ENCODE data around the gene MS4A8.
A peak's percentile ranks its signal among the peaks of the same experiment; 100 is the strongest.
"Not testable (repeated sequence)": the region's sequence is repeated elsewhere in the genome, so short reads cannot be mapped to it uniquely, and the experiment has no call there.

MS4A8 gene
- 0 to 1.4 (median 0) reads per million in 17 experiments for total RNA-seq

- no peak for DNase-seq
These were observed at the start of gene MS4A8 for GRCh38 chr11:60699284-60699691. MS4A8 (plus strand) TSS chr11:60699612; CDS start chr11:60700861, 1,249 bp downstream.

- DNase-seq, result no peak
These were observed 41.5 kb upstream of the MS4A8 start for GRCh38 chr11:60657888-60658287.

- no peak for DNase-seq
These were observed 41.0 kb upstream of the MS4A8 start for GRCh38 chr11:60658409-60658808.

- no peak for DNase-seq
These were observed 27.2 kb upstream of the MS4A8 start for GRCh38 chr11:60672255-60672654.

GRCh38 chr11:60678231-60678630, 21.2 kb upstream of the MS4A8 start:
- not testable (repeated sequence) for DNase-seq

GRCh38 chr11:60679879-60680278, 19.5 kb upstream of the MS4A8 start:
- no peak for DNase-seq

- DNase-seq, result no peak
These were observed 18.8 kb upstream of the MS4A8 start for GRCh38 chr11:60680455-60681119.

GRCh38 chr11:60684541-60684848, 14.9 kb upstream of the MS4A8 start:
- not testable (repeated sequence) for DNase-seq

- DNase-seq, result no peak
These were observed 7.8 kb upstream of the MS4A8 start for GRCh38 chr11:60691661-60692060.

GRCh38 chr11:60699936-60700335, 524 bp downstream of the MS4A8 start:
- DNase-seq, result no peak

GRCh38 chr11:60700689-60701468, 1.5 kb downstream of the MS4A8 start:
- DNase-seq, result peak in 2 of 4 experiments; percentile 3 to 7

GRCh38 chr11:60701469-60701818, 2.0 kb downstream of the MS4A8 start:
- no peak for DNase-seq

- no peak for DNase-seq
These were observed 4.0 kb downstream of the MS4A8 start for GRCh38 chr11:60703374-60703773.

- DNase-seq, result no peak
These were observed 6.5 kb downstream of the MS4A8 start for GRCh38 chr11:60705895-60706294.

GRCh38 chr11:60706931-60707330, 7.5 kb downstream of the MS4A8 start:
- no peak for DNase-seq

- DNase-seq, result no peak
These were observed 11.1 kb downstream of the MS4A8 start for GRCh38 chr11:60710482-60710881.

GRCh38 chr11:60711276-60711675, 11.9 kb downstream of the MS4A8 start:
- no peak for DNase-seq

- not testable (repeated sequence) for DNase-seq
These were observed 14.0 kb downstream of the MS4A8 start for GRCh38 chr11:60713423-60713822.

- DNase-seq, result no peak
These were observed 18.5 kb downstream of the MS4A8 start for GRCh38 chr11:60717956-60718355.

GRCh38 chr11:60718524-60719316, 19.3 kb downstream of the MS4A8 start:
- DNase-seq, result no peak

GRCh38 chr11:60719391-60719790, 20.0 kb downstream of the MS4A8 start:
- no peak for DNase-seq

GRCh38 chr11:60720460-60720859, 21.0 kb downstream of the MS4A8 start:
- no peak for DNase-seq

GRCh38 chr11:60724420-60724819, 25.0 kb downstream of the MS4A8 start, which contains the start of gene MS4A18:
MS4A18 (plus strand) TSS chr11:60724720.
- DNase-seq, result no peak
